ENCODE measurements around the gene HTRA3.

GRCh38 chr4:8291701-8292477, 22.3 kb downstream of the HTRA3 start:
- TF ChIP-seq, protein P1, sequence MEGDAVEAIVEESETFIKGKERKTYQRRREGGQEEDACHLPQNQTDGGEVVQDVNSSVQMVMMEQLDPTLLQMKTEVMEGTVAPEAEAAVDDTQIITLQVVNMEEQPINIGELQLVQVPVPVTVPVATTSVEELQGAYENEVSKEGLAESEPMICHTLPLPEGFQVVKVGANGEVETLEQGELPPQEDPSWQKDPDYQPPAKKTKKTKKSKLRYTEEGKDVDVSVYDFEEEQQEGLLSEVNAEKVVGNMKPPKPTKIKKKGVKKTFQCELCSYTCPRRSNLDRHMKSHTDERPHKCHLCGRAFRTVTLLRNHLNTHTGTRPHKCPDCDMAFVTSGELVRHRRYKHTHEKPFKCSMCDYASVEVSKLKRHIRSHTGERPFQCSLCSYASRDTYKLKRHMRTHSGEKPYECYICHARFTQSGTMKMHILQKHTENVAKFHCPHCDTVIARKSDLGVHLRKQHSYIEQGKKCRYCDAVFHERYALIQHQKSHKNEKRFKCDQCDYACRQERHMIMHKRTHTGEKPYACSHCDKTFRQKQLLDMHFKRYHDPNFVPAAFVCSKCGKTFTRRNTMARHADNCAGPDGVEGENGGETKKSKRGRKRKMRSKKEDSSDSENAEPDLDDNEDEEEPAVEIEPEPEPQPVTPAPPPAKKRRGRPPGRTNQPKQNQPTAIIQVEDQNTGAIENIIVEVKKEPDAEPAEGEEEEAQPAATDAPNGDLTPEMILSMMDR (IDR thresholded peaks at IDR 0.05) = no peak
- TF ChIP-seq EP300 (IDR thresholded peaks at IDR 0.05) (no peak), POLR2A (IDR thresholded peaks at IDR 0.05) (no peak)

Data from suprapubic skin (tissue), 3 donors.